Measurements from ENCODE around the gene MGAT5.

MGAT5 gene

DNA sequence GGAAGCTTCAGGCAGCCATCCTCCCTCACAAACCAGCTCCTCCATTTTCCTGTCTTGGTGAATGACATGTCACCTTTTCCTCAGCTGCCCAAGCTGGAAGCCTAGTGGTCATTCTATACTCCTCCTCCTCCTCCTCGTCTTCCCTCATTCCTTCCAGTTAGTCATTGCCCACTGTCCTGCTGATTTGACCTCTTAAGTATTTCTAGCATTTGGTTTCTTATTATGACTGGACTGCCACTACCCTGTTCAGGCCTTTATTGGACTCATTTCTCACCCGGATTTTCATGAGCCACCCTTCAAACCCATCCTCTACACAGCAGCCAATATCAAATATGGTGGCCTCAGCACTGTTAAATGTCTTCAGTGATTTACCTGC lies 21.9 kb upstream of the MGAT5 start:
- no peak for DNase-seq (ENCODE audit: low spot score)

DNA sequence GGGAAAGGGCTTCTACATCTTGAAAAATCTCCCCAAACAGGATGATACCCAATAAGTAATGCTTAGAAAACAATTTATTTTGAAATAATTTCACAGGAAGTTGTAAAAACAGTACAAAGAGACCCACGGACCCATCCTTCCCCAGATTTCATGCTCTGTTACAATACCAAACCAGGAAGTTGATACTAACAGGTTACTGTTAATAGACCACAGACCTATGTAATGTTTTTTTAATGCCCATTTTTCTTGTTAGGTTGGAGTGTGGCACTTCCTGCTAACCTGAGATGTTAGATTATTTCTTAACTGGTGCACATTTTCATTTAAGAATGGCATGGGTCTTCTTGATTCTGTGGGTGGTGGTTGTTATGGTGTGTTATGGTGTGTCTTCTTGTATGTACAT lies 21.4 kb upstream of the MGAT5 start:
- no peak for DNase-seq (ENCODE audit: low spot score)

DNA sequence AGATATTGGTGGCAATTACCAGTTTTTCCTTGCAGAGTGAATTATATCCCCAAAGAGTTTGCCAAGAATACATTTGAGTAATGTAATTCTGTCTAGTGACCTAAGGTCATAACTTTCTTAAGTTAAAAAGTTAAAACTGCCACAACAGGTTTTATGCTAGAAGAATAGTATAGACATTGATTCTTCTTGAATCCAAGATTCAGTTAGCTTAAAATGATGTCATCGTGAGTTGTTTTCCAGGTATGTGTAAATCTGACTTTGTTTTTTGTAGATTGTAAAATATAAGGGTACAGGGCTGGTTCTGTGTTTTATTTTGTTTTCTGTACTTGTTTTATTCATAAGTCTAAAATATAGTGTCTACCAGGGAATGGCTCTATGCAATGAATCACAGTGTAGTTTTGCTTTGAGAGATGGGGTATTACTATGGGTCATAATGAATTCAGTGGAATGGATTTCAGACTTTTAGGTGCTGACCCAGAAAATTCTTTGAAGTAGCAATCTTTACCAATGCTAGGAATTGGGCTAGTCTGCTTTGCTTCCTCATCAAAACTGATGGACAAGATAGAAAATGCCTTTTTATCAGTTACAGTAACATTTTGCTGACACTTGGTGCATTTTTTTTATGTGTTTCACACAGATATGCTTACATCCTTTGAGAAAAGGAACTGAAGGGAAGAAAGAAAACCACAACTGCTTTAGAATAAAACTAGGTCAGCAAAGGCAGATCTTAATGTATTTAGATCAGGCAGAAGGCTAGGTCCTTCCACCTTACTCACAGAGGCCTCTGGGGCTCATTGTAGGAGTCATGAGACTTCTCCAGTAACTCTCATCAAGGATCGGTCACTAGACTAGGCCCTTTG lies 20.8 kb upstream of the MGAT5 start:
- DNase-seq (ENCODE audit: low spot score) = no peak

DNA sequence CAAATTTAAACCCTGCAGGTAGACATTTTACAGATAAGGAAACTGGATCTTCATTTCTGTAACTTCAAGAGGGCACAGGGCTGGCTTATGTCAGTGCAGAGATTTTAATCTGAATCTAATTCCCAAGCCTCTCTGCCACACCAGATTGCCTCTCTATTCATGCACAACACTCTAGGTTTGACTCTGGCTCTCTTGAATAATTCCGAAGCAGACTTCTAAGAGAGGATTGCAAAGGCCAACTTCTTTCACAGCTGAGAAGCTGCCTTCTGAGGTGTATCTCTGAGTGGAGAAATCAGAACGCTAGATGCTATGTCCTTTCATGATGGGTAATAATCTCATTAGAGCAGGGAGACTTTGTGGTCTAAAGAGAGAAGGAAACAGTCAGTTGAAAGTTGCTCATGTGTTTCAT lies 20.1 kb upstream of the MGAT5 start:
- no peak for DNase-seq (ENCODE audit: low spot score)

DNA sequence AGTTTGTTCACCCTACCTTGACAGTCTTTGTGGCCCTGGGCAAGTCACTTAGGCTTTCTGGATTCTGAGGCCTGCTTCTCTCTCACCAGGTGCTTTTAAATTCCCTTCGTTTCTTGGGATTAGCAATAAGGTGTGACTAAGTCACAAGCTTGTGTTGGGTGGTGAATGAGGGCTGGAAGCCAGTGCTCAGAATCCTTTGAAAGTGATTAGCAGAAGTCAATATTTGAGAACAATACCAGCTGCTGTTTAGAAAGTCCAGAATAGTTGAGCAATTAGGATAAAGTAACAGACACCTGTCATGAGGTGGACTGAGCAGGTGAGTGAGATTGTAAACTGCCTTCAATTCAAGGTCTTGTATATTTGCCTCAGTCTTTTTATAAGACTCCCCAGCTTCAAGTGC lies 19.3 kb upstream of the MGAT5 start:
- no peak for DNase-seq (ENCODE audit: low spot score)

DNA sequence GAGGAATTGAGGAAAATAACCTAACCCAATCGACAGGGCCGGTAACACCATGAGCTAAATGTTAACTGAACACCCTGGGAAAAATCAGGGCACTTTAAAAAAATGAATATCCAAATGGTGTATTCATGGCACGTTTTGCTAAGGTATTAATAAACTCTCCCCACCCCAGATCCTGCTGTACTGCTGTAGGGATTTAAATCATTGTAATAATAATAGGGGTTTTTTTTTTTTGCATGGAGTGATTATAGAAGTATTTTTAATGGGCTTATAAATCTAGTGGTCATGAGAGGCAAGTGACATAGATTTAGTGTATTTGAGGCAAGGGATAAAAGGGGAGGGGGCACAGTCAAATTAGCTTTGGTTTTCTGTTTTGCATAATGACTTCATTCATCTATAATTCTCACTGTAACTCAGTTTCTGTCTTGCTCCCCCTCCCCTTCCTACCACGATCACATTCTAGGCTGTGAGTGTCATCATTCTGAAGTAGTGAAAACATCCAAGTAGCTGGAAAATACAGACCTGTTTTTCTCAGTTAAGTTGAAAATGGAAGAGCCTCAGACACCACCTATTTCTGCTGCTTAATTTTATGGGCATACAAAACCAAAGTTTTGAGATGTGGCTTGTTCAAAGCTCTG lies 18.2 kb upstream of the MGAT5 start:
- no peak for DNase-seq (ENCODE audit: low spot score)

DNA sequence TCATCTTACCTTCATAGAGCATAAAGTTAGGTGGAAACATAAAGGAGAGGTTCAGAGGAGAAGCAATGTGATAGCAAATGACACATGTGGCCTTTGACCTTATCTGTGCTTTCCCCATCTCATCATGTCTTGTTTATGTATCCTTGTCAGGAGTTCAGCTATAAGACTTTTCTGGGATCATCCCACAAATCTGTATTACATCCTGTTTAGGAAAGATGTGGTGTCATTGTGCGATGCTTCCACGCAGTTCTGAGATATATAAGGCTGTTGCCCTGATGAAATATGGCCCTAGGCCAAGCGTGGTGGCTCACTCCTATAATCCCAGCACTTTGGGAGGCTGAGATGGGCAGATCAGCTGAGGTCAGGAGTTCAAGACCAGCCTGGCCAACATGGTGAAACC lies 15.5 kb upstream of the MGAT5 start:
- DNase-seq (ENCODE audit: low spot score) = no peak

DNA sequence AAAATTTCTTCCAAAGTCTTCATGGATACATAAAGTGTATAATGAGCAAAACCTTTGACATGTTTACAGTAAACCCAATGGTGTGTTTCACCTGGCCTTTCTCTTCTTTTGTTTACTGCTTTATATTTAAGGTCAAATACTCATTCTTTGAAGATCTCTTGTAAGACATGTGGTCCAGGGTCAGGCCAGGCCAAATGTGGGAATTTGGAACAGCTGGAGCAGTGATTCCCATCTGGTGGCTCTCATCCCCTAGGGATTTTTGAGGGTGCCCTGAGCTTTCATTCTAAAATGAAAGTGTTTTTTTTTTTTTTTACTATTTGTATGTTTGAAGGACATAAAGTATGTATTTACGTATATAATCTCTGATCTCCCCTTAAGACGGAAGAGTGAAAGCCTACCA lies 13.8 kb upstream of the MGAT5 start:
- no peak for DNase-seq (ENCODE audit: low spot score)

DNA sequence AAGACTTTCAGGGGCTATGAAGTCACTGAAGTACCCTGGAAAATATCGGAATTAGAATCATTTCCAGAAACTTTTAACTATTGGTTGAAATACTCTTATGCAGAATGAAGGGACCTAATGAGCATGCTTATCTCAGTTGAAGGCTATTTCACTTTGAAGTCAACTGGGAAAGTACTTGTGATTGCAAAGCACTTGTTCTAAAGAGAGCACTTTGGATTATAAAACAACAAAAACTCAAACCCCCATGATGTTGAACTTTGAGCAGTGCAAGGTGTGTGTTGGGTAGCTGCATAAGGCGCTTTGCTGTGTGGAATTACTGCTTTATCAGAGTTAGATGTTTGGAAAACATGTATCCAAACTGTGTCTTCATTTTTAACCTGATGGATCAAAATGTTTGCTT lies 12.0 kb upstream of the MGAT5 start:
- no peak for DNase-seq (ENCODE audit: low spot score)

DNA sequence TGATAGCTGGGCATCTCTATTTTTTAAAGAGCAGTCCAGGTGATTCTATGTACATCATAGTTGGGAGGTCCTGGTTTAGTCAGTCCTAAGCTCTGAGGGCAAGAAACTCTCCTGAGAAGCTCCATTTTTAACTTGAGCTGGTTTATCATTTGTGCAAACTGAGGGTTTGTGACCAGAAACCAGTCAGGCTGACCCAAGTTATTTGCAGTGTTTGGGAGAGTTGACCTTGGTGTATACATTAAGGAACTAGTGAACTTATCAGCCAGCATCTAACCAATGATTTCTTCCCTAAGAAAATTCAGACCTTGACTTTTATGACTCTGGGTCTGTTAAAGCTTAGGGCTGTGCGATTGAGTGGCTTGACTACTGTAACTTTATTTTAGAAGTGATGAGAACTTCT lies 10.6 kb upstream of the MGAT5 start:
- no peak for DNase-seq (ENCODE audit: low spot score)

DNA sequence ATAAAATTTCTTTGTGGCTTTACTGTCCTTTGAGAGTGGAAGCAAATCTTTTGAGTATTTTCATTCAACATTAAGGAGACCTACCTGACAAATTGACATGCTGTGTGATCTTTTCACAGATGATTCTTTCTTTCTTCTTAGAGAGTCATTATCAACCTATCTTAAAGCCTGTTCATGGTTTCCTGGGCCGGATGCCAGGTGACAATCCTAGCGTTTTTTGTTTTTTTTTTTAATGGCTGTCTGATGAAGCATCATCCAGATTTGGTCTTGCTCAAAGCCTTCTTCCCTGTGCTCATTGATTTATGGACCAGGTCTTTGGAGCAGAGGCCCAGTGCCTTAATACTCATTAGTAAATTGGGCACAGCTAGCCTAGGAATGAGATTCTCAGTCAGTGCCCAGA lies 9.8 kb upstream of the MGAT5 start:
- no peak for DNase-seq (ENCODE audit: low spot score)

DNA sequence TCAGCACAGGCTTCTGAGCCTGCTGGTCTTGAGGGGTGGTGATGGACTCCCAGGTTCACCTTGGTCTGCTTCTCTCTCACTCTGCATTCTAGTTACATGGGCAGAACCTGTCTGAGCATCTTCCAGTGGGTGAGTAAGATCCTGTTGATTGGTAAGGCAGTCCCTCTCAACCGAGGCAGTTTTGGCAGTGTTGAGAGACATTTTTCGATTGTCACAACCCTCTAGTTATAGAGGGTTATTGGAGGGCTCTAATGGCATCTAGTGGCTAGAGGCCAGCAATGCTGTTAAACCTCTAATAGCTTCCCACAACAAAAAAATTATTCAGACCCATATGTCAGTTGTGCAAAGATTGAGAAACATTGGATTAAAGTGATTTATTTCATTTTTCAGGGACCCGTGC lies 9.3 kb upstream of the MGAT5 start:
- DNase-seq (ENCODE audit: low spot score) = no peak

DNA sequence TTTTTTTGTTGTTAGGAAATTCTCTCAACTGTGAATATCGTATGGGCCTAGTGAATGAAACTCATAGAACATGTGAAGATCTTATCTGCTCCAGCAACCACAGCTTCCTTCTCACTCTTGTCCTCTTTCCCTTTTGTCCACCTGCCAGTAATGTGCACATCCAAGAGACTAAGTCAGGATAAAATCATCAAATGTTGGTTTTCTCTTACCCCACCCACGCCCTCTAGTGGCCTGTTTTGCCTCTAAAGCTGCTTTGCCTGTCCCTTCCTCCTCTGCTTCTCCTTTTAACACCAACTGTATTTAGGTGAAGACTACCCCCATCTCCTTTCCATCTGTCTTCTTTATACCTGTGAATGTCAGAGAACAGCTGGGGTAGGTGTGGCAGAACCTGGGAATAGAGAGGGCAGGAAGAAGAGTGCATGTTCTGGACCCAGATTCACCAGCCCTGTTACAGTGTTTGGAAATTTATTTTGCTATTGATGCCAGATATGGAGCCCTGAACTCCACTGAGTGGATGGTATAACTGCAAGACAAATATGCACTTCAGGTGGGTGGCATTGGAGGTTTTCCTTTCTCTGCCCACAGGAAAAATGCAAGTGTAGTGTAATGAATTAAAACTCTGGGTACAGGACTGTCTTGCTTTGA lies 8.4 kb upstream of the MGAT5 start:
- peak; percentile 23 for DNase-seq (ENCODE audit: low spot score)

DNA sequence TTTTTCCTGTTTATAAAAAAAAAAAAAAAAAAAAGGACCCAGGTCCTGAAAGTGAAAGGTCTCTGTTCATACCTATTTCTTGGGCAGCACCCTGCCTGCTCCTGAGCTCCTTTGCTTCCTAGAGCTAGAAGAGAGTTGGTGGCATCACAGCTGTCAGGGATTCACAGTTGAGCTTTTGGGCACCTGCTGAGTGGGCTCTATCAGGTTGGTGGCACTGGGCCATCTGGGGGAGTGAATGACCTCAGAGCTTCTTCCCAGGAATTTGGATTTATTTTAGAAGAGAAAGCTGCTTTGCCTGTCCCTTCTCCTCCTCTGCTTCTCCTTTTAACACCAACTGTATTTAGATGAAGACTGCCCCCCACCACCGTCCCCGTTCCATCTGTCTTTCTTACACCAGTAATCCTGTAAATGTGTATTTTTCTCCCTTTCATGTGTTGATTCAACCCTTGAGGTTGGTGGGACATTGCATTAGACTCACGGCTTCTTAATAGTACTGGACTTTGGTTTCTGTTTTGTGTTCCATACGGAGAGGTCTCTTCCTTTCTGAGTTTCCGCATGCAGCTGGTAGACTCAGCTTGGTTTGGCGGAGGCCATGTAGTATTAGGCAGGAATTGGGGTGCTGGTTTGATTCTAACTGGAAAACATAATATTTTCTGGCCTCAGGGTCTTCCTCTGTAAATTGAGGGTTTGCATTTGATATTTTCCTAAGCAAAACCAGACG lies 7.6 kb upstream of the MGAT5 start:
- DNase-seq (ENCODE audit: low spot score) = no peak

DNA sequence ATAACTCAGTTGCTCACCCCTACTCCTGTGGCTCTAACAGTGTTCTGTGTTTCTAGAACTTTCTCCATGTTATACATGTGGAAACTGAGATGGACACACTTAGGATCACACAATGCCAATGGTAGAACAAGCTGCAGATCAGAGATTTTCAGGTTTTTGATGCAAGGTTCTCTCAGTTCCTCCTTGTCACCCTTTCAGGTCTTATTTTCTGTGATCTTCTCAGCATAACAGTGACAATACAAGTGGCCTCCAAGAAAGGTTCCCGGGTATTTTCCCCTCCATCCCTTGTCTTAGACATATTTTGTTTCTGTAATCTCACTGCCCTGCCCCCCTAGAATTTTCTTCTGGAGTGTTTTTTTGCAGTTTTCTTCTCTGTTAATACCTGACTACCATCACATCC lies 6.2 kb upstream of the MGAT5 start:
- no peak for DNase-seq (ENCODE audit: low spot score)

DNA sequence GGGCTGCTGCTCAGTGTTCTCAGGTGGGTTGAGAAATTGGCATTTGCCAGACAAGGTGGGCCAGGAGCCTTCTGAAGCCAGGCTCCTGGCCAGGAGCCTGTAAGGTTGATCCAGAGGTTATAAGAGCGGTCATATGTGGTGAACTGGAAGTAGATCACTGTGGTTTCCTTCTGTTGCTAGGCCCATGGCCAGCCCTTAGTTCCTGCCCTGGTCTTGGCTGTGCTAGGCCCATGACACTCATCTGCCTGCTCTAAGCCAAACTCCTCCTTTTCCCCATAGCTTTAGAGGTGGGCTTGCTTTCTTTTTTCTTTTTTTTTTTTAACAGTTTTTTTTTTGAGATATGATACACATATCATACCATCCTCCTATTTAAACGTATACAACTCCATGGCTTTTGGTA lies 5.0 kb upstream of the MGAT5 start:
- DNase-seq (ENCODE audit: low spot score) = no peak

DNA sequence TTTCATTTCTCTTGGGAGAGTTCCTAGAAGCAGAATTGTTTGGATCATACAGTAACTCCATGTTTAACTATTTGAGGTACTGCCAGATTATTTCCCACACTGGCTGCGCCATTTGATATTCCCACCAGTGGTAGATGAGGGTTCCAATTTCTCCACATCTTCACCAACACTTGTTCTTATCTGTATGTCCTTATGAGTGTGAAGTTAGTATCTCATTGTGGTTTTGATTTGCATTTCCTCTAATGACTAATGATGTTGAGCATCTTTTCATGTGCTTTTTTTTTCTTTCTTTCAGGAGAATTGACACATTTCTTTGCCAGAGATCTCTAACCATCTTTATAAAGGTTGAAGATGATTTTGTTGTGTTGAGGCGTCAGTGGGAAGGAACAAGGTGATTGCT lies 4.1 kb upstream of the MGAT5 start:
- DNase-seq (ENCODE audit: low spot score) = no peak

DNA sequence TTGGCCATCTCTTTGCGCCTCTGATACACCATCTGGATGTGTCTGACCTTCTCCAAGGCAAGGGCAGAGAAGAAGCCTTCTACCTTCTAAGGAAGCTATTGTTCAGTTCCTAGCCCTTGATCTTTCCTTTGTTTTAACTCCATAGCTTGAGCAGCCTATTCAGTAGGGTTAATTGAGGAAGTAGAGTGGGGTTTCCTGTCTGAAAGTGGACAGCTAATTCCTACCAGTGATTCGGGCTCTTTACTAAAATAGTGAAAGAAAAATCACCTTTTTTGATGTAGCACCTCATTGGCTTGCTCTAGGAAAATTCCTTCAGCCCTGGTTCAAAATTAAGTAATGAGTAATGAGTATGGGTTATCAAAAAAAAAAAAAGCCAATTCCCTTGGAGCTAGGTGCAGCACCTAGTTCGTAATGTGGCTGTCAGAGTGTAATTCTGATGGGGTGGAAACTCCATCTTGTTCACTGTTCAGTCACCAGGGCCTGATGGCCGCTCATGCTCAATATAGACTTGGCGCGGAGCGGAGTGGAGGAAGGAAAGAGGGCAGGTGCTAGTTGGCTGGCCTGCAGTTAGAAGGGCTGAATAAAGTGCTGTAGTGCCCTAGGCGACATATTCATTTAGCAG lies 2.9 kb upstream of the MGAT5 start:
- no peak for DNase-seq (ENCODE audit: low spot score)

DNA sequence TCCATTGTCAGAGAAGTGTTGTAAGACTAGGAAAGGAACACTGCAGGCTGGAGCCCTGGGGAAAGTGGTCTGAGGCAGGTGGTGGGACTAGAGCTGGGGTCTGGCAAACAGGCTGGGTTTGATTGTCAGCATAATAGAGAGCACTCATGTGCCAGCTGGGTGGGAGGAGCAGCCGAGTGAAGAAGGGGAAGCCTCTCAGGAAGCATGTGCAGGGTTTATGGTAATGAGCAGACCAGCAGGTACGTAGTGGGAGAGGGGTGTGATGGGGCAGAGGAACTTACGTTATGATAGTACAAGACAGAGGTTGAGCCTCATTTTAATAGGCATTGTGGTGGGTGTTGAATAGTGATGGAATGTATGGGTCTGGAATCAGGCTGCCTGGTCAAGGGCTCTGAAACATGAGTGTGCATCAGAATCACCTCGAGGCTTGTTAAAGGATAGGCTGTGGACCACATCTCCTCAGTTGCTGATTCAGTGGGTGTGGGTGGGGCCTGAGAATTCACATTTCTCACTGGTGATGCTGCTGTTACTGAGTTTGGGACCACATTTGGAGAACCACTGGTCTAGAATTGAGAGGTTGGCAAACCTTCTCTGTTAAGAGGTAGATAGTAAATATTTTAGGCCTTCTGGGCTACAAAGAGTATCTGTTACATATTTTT lies 1.7 kb upstream of the MGAT5 start:
- no peak for DNase-seq (ENCODE audit: low spot score)

DNA sequence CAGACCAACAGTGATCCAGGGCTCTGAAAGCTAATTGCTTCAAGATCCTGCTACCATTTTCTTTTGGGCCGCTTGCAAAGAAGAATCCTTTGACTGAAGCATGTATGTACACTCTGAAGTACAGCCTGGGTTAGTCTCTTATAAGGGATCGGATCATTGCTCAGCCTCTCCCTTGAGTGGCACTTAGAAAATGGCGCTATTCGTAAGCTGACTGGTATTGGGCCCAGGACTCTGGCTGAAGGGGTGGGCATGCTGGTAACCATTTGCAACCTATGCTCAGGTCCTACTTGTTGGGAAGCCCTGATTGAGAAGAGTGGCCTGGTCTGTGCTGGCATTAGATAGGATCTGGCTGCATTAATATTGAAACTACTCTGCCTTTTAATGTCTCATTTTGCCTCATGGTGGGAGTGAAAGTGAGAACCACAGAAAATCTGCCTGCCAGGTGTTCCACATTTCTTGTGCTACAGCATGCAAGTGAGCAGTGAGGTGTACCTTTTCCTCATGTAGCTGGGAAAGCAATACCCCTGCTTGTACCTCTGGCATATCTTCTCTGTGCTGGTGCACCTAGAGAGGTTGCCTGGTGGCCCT lies 661 bp upstream of the MGAT5 start:
- no peak for DNase-seq (ENCODE audit: low spot score)

DNA sequence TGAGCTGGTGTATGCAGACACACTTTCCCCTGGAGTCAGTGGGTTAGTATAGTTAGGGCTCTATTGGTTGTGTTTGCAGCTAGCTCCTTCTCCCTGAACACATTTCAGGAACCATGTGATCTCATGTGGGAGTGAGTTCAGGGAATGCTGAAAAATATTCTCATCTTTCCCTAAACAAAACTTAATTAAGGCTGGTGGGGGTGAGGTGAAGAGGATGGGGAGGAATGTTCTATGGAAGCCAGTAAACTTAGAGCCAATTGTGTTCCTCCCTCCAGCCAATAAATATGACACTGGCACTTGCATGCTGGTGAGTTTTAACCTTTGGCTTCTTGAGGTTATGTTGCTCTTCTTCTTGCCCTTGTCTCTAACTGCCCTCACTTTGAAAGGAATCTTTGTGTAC lies 952 bp downstream of the MGAT5 start:
- no peak for DNase-seq (ENCODE audit: low spot score)

Data from HuH-7 (cell line).